ENCODE measurements around the gene RPS6KA3. TPM values are rescaled to one million over a fixed set of nuclear protein-coding genes. Genes with fewer than 3 reads are reported as not detected.

The RPS6KA3 gene
- total RNA-seq, 1 experiment from 2014 or later: 9.2 TPM

GRCh38 chrX:20140420-20140819, 126.3 kb downstream of the RPS6KA3 start:
- no peak overlapping the region for H2BK120ac ChIP-seq (ENCODE audit: low read depth, low read length, poor library complexity, severe bottlenecking)
- no peak overlapping the region for H3K27ac ChIP-seq (ENCODE audit: insufficient read length, low read depth, low read length)
- no peak overlapping the region for H4K8ac ChIP-seq (replicated peaks; ENCODE audit: insufficient read length, low read depth, low read length)
- H4K20me1 ChIP-seq (ENCODE audit: control insufficient read depth, insufficient read depth, insufficient read length): no peaks in the 10 kb centered on the region
- H3K4me1 Mint-ChIP-seq: peaks cover 5 to 12% of the 10 kb centered on the region in 2 experiments
- no peaks in the 10 kb centered on the region for H3K27me3 Mint-ChIP-seq (ENCODE audit: low read depth)
- H3K36me3 Mint-ChIP-seq (ENCODE audit: insufficient read depth in 1 of 3, low read depth in 3 of 3): peaks cover 30 to 53% (median 48%) of the 10 kb centered on the region in 3 experiments
- H3K4me2 ChIP-seq (ENCODE audit: insufficient read depth, insufficient read length, low read length): peak overlapping the region; percentile 49
- TF ChIP-seq CTCF (conservative IDR thresholded peaks at IDR 0.05): no peak
- peaks cover 18% of the 10 kb centered on the region for H3K79me2 ChIP-seq (ENCODE audit: insufficient read depth, low read length)
- peaks cover 8% of the 10 kb centered on the region for H3K9me3 ChIP-seq (ENCODE audit: control insufficient read depth, low read depth, low read length)
- no peak overlapping the region for H2BK12ac ChIP-seq (ENCODE audit: insufficient read length, low read depth, low read length)
- peak overlapping the region; percentile 89 to 90 for H3K4me3 Mint-ChIP-seq
- H2AFZ ChIP-seq (ENCODE audit: low read length): no peak overlapping the region
- H2BK5ac ChIP-seq (ENCODE audit: insufficient read length, low read length): no peak overlapping the region
- no peaks in the 10 kb centered on the region for H3K27me3 ChIP-seq (ENCODE audit: insufficient read depth, low read length)
- H3K23me2 ChIP-seq (ENCODE audit: insufficient read length, low read depth, low read length, poor library complexity, severe bottlenecking): no peaks in the 10 kb centered on the region
- H3K9ac ChIP-seq (ENCODE audit: extremely low read depth, insufficient read length, low read length): no peak overlapping the region
- no peak overlapping the region for H2AK5ac ChIP-seq (ENCODE audit: insufficient read length, low read length)
- H4K91ac ChIP-seq (ENCODE audit: insufficient read length, low read depth, low read length): no peak overlapping the region
- H3K27ac Mint-ChIP-seq: no peak overlapping the region
- no peak overlapping the region for H3K56ac ChIP-seq (ENCODE audit: insufficient read length, low read depth, low read length)
- no peaks in the 10 kb centered on the region for H3K79me1 ChIP-seq (ENCODE audit: insufficient read depth, low read depth, low read length, poor library complexity, severe bottlenecking)
- H3K9me3 Mint-ChIP-seq: peaks cover 64 to 68% of the 10 kb centered on the region in 2 experiments
- no CpG with 5 or more reads among the region's 3 CpGs for WGBS (ENCODE audit: extremely low coverage, insufficient read length, low lambda C conversion rate)
- no peak overlapping the region for H4K5ac ChIP-seq (ENCODE audit: insufficient read length, low read depth, low read length)
- no peak overlapping the region for H2BK15ac ChIP-seq (ENCODE audit: low read depth, low read length)
- no peaks in the 10 kb centered on the region for H3K4me1 ChIP-seq (ENCODE audit: insufficient read depth, low read length)
- H3T11ph ChIP-seq (ENCODE audit: low read length): no peak overlapping the region
- DNase-seq: no peak
- no peak overlapping the region for H2BK20ac ChIP-seq (ENCODE audit: low read depth, low read length, poor library complexity, severe bottlenecking)
- no peak overlapping the region for H3K23ac ChIP-seq (ENCODE audit: insufficient read length, low read depth, low read length)
- no peak overlapping the region for H3K14ac ChIP-seq (ENCODE audit: insufficient read depth, low read length)
- H3K4ac ChIP-seq (ENCODE audit: low read depth, low read length): no peak overlapping the region
- H3K18ac ChIP-seq (ENCODE audit: insufficient read length, low read depth, low read length): no peak overlapping the region
